Large intestine (tissue), 3 donors: ENCODE results near the gene PRKCH. TPM values are rescaled to one million over a fixed set of nuclear protein-coding genes. Genes with fewer than 3 reads are reported as not detected.
"Not testable (repeated sequence)": the region's sequence is repeated elsewhere in the genome, so short reads cannot be mapped to it uniquely, and the experiment has no call there.

ENCODE experiments used
- DNase-seq, 2 donors: peaks; one replicate each; pipeline versions ENCODE4 v3.0.0 to v3.0.0-alpha.2; 2013
- H3K27ac ChIP-seq: one replicate; pipeline ENCODE4 v1.5.1; 2013; ENCODE audit warnings: low read length
- H3K27me3 ChIP-seq: 2 replicates; pipeline ENCODE4 v1.6.1; 2013; ENCODE audit warnings: low read length; ENCODE audit not compliant: control insufficient read depth, insufficient read depth
- H3K36me3 ChIP-seq: 2 replicates; pipeline ENCODE4 v1.6.1; 2013; ENCODE audit warnings: low read length; ENCODE audit not compliant: control insufficient read depth, insufficient read depth
- H3K4me1 ChIP-seq: one replicate; pipeline ENCODE4 v1.6.1; 2013; ENCODE audit warnings: low read length; ENCODE audit not compliant: control insufficient read depth, insufficient read depth
- H3K4me3 ChIP-seq: one replicate; pipeline ENCODE4 v1.5.1; 2013; ENCODE audit warnings: low read length
- H3K9me3 ChIP-seq: one replicate; pipeline ENCODE4 v1.6.1; 2013; ENCODE audit warnings: mild to moderate bottlenecking, low read depth, low read length, moderate library complexity; ENCODE audit not compliant: control insufficient read depth
- WGBS: methylation state at CpG from one replicate; pipeline ENCODE4 v1.1.5; 2013; ENCODE audit warnings: low lambda C conversion rate; ENCODE audit not compliant: insufficient coverage; 5-methylcytosine and 5-hydroxymethylcytosine counted together
- polyA plus RNA-seq: library from polyadenylated mRNA; unstranded; fragments of 120-200 nt; gene quantifications from one replicate; pipeline ENCODE4 v1.2.1, GENCODE V29; 2013

Gene PRKCH
- polyA plus RNA-seq, 1 donor = 7.7 TPM

DNA sequence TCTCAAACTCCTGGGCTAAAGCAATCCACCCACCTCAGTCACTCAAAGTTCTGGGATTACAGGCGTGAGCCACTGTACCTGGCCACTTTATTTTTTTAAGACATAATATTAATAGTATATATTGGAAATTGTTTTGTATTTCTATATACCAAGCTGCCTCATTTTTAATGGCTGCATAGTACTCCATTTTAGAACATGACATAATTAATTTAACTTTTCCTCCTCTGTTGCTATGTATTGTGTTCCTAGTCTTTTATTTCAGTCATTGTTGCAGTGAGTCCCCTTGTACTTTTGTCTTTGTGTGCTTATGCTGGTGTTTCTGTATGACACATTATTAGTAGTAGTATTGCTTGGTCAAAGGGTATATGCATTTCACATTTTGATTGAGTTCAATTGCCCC, 138.7 kb downstream of the PRKCH start:
- whole genome bisulfite sequencing = 100% methylated on average over 1 of the region's 1 CpG
- H3K4me3 ChIP-seq = no peak overlapping the region
- H3K36me3 ChIP-seq = peaks cover 3% of the 10 kb centered on the region
- H3K4me1 ChIP-seq = no peaks in the 10 kb centered on the region
- H3K27ac ChIP-seq = no peak overlapping the region
- H3K9me3 ChIP-seq = no peaks in the 10 kb centered on the region
- DNase-seq = no peak
- no peaks in the 10 kb centered on the region for H3K27me3 ChIP-seq

DNA sequence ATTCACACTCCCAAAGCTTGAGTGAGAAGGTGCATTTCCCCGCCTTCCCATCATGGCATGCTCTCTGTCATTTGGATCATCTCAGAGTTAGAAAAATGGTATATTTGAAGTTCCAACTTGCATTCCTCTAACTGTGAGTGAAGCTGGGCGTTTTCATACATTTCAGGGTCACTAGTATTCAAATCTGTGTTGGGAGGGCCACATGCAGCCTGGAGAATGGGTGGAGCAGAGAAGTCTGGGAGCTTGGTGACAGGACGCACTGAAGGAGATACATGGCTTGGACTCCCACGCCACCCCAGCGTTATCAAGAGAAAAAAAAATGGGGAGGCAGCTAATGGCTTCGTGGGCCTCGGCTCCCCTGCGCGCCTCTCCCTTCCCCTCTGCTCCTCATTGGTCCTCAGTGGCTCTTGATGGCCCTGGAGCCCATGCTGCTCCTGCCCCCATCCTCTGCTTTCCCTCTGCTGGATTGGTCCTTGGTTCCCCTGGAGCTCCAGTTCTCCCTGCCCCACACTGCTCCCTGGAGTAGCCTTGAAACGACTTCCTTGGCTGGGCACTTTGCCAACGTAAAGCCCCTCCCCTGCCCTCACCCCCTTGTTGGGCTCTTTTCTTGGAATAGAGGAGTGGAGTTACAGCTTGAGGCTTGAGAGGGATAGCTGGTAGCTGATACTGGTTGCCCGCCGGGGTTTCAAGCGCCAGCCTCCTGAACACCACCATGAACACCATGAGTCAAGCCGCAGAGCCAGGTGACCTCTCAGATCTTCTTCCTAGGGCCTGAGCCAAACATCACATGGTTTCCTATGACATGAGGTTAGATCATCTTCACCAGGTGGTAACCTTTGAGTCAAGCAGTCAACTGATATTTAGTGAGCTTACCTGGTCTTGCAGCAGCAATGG, 139.6 kb downstream of the PRKCH start:
- WGBS = no CpG with 5 or more reads among the region's 15 CpGs
- Histone ChIP-seq H3K27ac (no peak overlapping the region), H3K4me1 (no peaks in the 10 kb centered on the region), H3K4me3 (no peak overlapping the region), H3K9me3 (no peaks in the 10 kb centered on the region), H3K36me3 (peaks cover 3% of the 10 kb centered on the region), H3K27me3 (no peaks in the 10 kb centered on the region)
- no peak for DNase-seq

DNA sequence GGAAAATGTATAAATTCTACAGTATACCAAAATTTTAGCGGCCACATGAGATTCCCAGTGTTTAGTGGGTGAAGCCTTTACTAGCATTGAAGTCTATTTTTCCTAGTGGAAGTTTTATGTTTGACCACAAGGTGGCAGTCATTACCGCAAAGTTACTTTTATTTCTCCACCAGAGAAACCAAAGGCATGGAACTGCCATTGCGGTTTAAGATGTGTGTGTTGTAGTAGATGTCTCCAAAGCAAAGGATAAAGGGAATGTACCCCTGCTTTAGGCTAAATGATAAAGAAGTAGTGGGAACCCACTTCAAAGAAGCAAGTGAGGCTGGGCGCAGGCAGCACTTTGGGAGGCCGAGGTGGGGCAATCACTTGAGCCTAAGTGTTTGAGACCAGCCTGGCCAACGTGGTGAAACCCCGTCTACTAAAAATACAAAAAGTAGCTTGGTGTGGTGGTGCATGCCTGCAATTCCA, 140.5 kb downstream of the PRKCH start:
- 100% methylated on average over 1 of the region's 7 CpGs for WGBS
- no peak overlapping the region for H3K27ac ChIP-seq
- H3K4me1 ChIP-seq = no peaks in the 10 kb centered on the region
- peaks cover 3% of the 10 kb centered on the region for H3K36me3 ChIP-seq
- H3K9me3 ChIP-seq = no peaks in the 10 kb centered on the region
- no peak overlapping the region for H3K4me3 ChIP-seq
- peak; percentile 50 to 51 for DNase-seq
- H3K27me3 ChIP-seq = no peaks in the 10 kb centered on the region

DNA sequence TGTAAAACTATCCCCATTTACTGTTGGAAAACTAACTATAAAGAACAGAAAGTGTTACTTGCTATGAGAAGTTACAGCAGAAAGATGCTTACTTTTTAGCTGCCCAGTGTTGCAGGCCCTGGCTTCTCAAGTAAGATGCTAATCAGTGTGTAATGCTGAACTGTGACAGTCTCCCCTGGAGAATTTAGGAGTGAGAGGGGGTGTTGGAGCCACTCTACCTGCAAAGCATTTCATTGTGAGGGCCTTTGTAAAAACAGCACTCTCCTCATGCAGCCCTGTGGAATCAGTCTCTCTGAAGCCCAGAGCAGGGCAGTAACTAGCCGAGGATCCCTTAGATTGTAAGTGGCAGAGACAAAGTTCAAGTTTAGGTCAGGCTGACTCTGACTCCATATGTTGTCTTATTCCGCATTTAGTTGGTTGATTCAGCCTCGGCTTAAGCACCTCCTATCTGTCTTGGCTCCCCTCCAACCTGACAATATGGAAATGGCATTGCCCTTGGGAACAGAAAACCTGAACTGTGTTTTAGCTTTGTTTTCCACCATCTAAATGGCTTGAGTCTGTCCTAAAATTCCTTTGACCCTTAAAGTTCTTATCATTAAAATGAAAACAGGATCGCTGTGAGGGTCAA, 141.3 kb downstream of the PRKCH start:
- Histone ChIP-seq H3K27ac (no peak overlapping the region), H3K4me3 (no peak overlapping the region), H3K27me3 (no peaks in the 10 kb centered on the region), H3K4me1 (no peaks in the 10 kb centered on the region), H3K36me3 (no peaks in the 10 kb centered on the region), H3K9me3 (no peaks in the 10 kb centered on the region)
- peak in 1 of 2 donors; percentile 55 for DNase-seq
- WGBS = no CpG with 5 or more reads among the region's 4 CpGs

DNA sequence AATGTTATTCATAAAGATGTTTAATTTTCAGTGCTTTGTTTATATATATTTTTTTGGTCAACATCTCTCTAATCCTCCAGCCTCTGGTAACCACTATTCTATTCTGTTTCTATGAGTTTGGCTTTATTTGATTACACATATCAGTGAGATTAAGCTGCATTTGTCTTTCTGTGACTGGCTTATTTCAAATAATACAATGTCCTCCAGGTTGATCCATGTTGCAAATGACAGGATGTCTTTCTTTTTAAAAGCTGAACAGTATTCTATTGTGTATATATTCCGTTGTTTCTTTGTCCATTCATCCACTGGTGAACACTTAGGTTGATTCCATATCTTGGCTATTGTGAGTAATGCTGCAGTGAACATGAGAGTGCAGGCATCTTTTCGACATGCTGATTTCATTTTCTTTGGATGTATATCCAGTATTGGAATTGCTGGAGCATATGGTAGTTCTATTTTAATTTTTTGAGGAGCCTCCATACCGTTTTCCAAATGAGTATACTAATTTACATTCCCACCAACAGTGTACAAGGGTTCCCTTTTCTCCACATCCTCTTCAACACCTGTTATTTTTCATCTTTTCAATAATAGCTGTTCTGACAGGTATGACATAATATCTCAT, 142.4 kb downstream of the PRKCH start:
- no peaks in the 10 kb centered on the region for H3K4me1 ChIP-seq
- H3K27ac ChIP-seq = no peak overlapping the region
- no peaks in the 10 kb centered on the region for H3K36me3 ChIP-seq
- H3K27me3 ChIP-seq = no peaks in the 10 kb centered on the region
- 86% methylated on average over 2 of the region's 3 CpGs for WGBS
- no peak for DNase-seq
- H3K9me3 ChIP-seq = no peaks in the 10 kb centered on the region
- no peak overlapping the region for H3K4me3 ChIP-seq

DNA sequence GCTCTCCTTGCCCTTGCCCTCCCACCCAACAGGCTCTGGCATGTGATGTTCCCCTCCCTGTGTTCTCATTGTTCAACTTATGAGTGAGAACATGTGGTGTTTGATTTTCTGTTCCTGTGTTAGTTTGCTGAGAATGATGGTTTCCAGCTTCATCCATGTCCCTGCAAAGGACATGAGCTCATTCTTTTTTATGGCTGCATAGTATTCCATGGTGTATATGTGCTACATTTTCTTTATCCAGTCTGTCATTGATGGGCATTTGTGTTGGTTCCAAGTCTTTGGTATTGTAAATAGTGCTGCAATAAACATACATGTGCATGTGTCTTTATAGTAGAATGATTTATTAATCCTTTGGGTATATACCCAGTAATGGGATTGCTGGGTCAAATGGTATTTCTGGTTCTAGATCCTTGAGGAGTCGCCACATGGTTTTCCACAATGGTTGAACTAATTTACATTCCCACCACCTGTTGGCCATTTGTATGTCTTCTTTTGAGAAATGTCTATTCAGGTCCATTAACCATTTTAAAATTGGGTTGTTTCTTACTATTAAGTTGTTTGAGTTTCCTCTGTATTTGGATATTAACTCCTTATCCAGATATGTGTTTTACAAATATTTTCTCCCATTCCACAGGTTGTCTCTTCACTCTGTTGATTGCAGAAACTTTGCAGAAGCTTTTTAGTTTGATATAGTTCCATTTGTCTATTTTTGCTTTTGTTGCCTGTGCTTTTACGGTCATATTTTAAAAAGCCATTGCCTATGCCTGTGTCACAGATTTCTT, 143.4 kb downstream of the PRKCH start:
- H3K27ac ChIP-seq, H3K4me1 ChIP-seq, H3K9me3 ChIP-seq, H3K4me3 ChIP-seq, DNase-seq, H3K27me3 ChIP-seq, H3K36me3 ChIP-seq: not testable (repeated sequence)
- WGBS = 94% methylated on average over 2 of the region's 2 CpGs

DNA sequence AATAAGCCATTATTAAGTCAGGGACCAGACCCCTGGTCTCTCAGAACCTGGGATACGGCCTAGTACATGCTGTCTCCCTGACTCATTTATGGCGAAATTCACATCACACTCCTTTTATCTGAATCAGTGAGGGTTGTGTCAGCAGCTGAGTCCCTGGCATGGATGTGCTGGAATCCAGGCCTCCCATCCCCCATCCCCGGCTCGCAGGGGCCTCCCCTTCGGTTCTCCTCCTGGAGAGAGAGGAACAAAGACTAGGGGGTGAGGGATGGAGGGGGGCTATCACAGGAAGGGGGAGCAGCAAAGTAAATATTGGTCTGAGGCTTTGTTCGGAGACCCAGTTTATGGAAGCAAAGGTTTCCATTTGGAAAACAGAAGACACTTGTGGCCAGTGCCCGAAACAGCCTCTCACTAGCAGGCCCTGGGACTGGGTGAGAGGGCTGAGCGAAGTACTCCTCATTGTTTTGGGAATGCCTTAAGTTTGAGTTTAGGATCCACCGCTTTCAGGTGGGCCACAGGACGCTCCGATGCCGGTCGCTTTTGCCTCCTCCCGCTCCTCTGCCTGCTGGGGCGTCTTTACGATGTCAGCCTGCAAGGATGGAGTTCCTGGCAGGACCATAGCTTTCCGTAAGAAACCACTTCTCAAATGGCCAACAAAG, 145.0 kb downstream of the PRKCH start:
- no peak overlapping the region for H3K4me3 ChIP-seq
- no peaks in the 10 kb centered on the region for H3K36me3 ChIP-seq
- no peak for DNase-seq
- no peaks in the 10 kb centered on the region for H3K27me3 ChIP-seq
- WGBS = no CpG with 5 or more reads among the region's 17 CpGs
- no peaks in the 10 kb centered on the region for H3K9me3 ChIP-seq
- no peak overlapping the region for H3K27ac ChIP-seq
- no peaks in the 10 kb centered on the region for H3K4me1 ChIP-seq

DNA sequence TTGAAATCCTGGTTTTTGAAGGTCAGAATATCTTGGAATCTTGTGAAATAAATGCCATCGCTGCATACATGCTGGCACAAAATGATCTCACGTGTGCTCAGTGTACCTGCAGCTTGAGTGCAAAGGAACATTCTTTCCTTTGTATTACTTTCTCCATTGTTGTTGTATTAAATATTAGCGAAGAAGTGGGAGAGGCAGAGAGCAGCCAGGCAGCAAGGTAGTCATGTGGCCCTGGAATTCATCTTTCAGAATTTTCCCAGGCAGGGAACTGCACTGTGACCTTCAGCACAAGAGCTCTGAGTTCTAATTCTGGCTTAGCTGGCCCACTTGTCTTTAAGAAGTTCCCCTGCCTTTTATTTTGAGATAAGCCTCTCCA, 145.5 kb downstream of the PRKCH start:
- Histone ChIP-seq H3K9me3 (no peaks in the 10 kb centered on the region), H3K4me3 (no peak overlapping the region), H3K4me1 (no peaks in the 10 kb centered on the region), H3K27me3 (no peaks in the 10 kb centered on the region), H3K36me3 (no peaks in the 10 kb centered on the region), H3K27ac (no peak overlapping the region)
- WGBS = no CpG with 5 or more reads among the region's 3 CpGs
- no peak for DNase-seq

DNA sequence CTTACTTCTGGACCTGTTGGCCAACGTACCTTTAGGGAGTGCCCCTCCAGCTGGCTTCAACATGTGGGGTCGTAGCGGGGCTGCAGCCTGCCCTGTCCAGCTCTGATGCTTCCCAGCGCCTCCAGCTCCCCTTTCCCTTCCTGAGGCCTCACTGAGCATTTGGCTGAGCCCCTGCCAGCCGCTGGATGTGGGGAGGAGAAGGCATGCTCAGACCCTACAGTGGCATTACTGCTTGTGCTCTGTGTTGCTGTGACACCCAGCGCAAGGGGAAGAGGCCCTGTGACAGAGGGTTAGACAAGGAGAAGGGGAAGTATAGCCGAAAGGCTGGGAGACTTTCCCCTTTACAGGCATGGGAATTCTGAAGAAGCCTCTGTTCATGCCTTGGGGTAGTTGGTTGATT, 145.9 kb downstream of the PRKCH start:
- no peak overlapping the region for H3K4me3 ChIP-seq
- no peak overlapping the region for H3K27ac ChIP-seq
- no CpG with 5 or more reads among the region's 7 CpGs for WGBS
- H3K27me3 ChIP-seq = no peaks in the 10 kb centered on the region
- no peaks in the 10 kb centered on the region for H3K9me3 ChIP-seq
- no peak for DNase-seq
- no peaks in the 10 kb centered on the region for H3K4me1 ChIP-seq
- no peaks in the 10 kb centered on the region for H3K36me3 ChIP-seq
